GM12891 (cell line): ENCODE results near the gene ATOH8.

Source experiments
- DNase-seq: peaks from one replicate; pipeline ENCODE4 v3.0.0; 2011; ENCODE audit warnings: low spot score; ENCODE audit not compliant: insufficient read length
- FAIRE-seq: peaks from 2 replicates; lab custom pipeline; 2011; peaks lifted over from hg19 to GRCh38; lab: Jason Lieb, UNC
- PAX5 ChIP-seq: IDR thresholded peaks from 2 replicates; pipeline ENCODE4 v1.6.1; 2011; ENCODE audit warnings: low read length, moderate library complexity, mild to moderate bottlenecking; ENCODE audit not compliant: insufficient read depth, severe bottlenecking
- POLR2A ChIP-seq: IDR thresholded peaks from 2 replicates; pipeline ENCODE4 v1.6.1; 2011; ENCODE audit warnings: low read depth, low read length, control low read depth
- POLR2AphosphoS5 ChIP-seq: IDR thresholded peaks from 2 replicates; pipeline ENCODE4 v1.6.1; 2011; ENCODE audit warnings: low read depth, low read length, control low read depth
- POU2F2 ChIP-seq: IDR thresholded peaks from 2 replicates; pipeline ENCODE4 v1.6.1; 2011; ENCODE audit warnings: low read depth, mild to moderate bottlenecking, control low read depth, low read length, moderate library complexity
- SPI1 ChIP-seq: IDR thresholded peaks from 2 replicates; pipeline ENCODE4 v1.6.1; 2011; ENCODE audit warnings: low read depth, low read length, control low read depth
- TAF1 ChIP-seq: IDR thresholded peaks from 2 replicates; pipeline ENCODE4 v1.6.1; 2011; ENCODE audit warnings: low read depth, low read length, control low read depth

The ATOH8 gene

DNA sequence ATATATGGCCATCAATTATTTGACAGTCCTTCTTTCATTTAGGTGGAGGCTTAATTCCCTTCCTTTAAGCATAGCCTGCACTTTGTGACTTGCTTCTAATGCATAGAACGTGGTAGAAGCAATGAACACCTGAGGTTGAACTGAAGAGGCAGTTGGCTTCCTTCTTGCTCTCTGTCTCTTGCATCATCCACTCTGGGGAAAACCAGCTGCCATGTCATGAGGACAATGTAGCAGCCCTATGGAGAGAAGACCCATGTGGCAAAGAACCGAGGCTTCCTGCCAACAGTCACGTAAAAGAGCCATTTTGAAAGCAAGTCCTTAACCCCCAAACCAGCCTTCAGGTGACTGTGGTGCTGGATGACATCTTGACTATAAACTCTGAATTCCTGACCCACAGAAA is 46.8 kb downstream of the ATOH8 start:
- FAIRE-seq (no peak), DNase-seq (no peak)

DNA sequence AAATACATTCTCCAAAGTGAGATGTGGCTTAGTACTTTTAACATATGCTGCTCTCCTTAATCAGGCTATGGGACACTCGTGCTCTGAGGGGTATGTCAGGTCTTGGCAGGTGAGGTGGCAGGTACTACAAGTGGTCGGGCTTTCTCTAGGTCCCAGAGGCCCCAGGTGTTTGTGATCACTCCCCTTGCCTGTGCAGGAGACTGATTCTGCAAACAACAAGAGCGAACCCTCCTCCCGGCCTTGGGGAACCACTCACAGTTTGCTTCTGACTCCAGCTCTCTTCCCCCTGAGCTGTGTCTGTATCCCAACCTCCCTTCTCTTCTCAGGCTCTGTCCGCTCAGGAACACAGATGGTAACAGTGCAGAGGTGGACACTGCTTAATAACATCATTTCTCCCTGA is 48.1 kb downstream of the ATOH8 start:
- TF ChIP-seq PAX5 (no peak), POLR2A (no peak), POU2F2 (no peak), SPI1 (no peak), TAF1 (no peak), POLR2AphosphoS5 (no peak)

More for the DNA sequence above, 46.8 kb downstream of the ATOH8 start:
- no peak for TF ChIP-seq TAF1
- TF ChIP-seq POLR2AphosphoS5: no peak
- no peak for TF ChIP-seq POU2F2
- no peak for TF ChIP-seq SPI1
- no peak for TF ChIP-seq POLR2A
- TF ChIP-seq PAX5: no peak

DNA sequence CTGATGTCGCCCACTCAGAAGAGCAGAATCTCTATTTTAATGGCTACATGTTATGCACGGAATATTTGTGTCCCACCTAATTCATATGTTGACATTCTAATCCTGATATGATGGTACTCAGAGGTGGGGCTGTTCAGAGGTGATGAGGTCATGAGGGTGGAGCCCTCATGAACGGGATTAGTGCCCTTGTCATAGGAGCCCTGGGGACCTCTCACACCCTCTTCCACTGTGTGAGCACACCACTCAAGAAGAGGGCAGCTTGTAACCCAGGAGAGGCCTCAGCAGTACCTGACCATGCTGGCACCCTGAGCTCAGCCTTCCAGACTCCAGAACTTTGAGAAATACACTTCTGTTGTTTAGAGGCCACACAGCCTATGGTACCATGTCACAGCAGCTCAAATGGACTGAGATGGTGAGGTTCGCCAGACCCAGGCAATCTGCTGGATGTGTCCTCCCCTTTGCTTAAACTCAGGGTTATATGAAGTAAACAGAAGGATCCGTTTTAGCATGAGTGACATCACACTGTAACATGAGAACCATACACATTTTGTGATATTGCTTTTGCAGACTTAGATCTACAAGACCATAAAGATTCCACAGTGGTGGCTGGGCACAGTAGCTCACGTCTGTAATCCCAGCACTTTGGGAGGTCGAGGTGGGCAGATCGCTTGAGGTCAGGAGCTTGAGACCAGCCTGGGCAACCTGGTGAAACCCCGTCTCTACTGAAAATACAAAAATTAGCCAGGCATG is 48.7 kb downstream of the ATOH8 start:
- DNase-seq (no peak), FAIRE-seq (no peak)
- TF ChIP-seq SPI1 (no peak), PAX5 (no peak), POU2F2 (no peak), POLR2A (no peak), POLR2AphosphoS5 (no peak), TAF1 (no peak)

More for the DNA sequence above, 48.1 kb downstream of the ATOH8 start:
- FAIRE-seq (no peak), DNase-seq (no peak)

DNA sequence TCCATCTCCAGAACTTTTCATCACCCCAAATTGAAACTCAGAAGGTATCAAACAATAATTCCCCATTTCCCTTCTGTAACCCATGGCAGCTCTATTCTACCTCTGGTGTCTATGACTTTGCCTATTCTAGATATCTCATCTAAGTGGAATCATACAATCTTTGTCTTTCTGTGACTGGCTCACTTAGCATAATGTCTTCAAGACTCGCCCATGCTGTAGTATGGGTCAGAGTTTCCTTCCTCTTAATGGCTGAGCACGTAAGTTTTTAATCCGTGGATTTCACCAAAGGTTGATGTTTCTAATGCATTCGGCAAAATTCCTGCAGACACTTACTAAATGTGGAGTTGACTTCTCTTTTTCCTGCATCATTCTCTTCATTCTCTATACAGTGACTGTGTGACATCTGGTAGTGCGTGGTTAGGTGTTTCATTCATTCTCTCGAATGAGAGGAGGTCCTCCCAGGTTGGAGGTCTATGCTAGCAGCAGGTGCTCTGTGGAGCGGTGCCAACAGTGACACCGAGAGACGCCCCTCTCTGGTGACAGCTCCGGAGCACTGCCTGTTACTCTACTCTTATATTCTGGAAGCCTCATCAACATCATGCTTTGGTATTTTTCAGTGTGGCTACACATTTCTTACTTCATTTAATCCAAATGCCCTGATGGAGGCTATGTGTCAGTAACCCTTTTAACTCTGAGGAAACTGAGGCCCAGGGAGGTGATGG is 50.1 kb downstream of the ATOH8 start:
- DNase-seq (no peak), FAIRE-seq (no peak)
- TF ChIP-seq POLR2AphosphoS5: no peak
- no peak for TF ChIP-seq POLR2A
- no peak for TF ChIP-seq POU2F2
- TF ChIP-seq SPI1: no peak
- TF ChIP-seq TAF1: no peak
- TF ChIP-seq PAX5: no peak

DNA sequence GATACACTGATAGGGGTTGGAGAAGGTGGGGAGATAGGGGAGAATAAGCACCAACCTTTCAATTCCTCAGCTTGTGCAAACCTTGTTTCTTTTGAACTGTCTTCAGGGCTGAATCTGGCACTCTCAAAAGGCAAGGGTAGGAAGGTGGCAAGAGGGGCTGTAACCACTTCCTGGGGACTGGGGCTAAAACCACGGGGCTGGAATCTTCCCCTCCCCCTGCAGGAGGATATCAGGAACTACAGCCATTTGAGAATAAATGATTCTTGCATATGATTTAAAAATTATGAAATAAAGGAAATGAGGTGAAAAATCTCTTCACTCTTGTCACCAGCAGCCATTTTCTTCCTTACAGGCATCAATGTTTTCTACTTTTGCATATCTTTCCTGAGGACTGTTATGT is 50.8 kb downstream of the ATOH8 start:
- no peak for FAIRE-seq

DNA sequence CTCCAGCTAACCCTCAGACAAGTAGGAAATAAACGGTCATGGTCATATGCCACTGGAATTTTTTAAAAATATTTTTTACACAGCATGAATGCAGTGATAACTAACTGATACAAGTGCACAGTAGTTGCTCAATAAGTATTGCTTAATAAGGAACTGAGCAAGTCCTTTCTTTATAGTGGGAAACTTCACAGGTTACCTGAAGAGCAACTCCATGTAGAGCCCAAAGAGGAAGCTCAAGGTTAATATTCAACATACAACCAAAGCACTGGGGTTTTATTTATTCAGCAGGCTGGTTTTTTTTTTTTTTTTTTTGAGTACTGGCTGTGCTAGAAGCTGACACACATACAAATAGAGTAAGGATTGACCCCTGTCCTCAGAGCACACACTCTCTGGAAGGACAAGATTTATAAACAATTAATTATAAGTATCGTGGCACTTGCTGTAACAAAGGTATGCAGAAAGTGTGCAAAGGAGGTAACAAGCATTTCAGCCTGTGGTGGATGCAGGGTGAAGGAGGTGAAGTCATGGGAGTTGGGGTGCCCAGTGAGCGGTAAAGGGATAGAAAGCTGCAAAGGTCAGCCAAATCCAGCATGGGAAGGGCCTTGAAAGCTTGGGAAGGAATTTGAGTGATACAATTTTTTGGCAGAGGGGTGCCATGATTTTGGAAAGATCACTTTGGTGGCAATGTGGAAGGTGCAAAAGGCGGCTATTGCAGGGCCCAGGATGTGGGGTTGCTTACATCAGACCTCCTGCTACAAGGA is 52.7 kb downstream of the ATOH8 start:
- no peak for TF ChIP-seq POLR2AphosphoS5
- no peak for TF ChIP-seq PAX5
- TF ChIP-seq TAF1: no peak
- TF ChIP-seq SPI1: no peak
- TF ChIP-seq POLR2A: no peak
- no peak for TF ChIP-seq POU2F2
- DNase-seq: no peak
- FAIRE-seq: no peak

More for the DNA sequence above, 50.8 kb downstream of the ATOH8 start:
- DNase-seq: no peak
- no peak for TF ChIP-seq POLR2AphosphoS5
- no peak for TF ChIP-seq SPI1
- no peak for TF ChIP-seq TAF1
- TF ChIP-seq POU2F2: no peak

DNA sequence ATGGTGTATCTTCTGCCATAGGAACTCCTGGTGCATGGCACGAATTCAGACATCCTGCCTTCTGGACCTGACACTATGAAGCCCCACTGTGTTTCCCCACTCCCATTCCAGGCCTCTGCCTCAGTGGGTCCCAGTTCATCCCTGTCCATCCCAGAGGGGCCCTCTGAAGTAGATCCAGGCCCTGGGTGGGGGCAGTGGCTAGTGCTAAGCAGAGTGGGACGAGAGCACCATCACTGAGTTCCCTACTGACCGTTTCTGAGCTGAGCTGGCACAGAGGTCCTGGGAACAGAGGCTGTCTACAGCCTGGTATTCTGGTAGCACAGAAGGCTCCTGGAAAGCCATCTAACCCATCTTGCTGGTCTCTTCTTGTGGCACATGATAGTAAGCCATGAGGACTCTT is 54.0 kb downstream of the ATOH8 start:
- DNase-seq: no peak
- no peak for TF ChIP-seq POLR2AphosphoS5
- no peak for TF ChIP-seq POLR2A
- TF ChIP-seq TAF1: no peak
- no peak for TF ChIP-seq SPI1
- TF ChIP-seq PAX5: no peak
- TF ChIP-seq POU2F2: no peak
- FAIRE-seq: no peak

DNA sequence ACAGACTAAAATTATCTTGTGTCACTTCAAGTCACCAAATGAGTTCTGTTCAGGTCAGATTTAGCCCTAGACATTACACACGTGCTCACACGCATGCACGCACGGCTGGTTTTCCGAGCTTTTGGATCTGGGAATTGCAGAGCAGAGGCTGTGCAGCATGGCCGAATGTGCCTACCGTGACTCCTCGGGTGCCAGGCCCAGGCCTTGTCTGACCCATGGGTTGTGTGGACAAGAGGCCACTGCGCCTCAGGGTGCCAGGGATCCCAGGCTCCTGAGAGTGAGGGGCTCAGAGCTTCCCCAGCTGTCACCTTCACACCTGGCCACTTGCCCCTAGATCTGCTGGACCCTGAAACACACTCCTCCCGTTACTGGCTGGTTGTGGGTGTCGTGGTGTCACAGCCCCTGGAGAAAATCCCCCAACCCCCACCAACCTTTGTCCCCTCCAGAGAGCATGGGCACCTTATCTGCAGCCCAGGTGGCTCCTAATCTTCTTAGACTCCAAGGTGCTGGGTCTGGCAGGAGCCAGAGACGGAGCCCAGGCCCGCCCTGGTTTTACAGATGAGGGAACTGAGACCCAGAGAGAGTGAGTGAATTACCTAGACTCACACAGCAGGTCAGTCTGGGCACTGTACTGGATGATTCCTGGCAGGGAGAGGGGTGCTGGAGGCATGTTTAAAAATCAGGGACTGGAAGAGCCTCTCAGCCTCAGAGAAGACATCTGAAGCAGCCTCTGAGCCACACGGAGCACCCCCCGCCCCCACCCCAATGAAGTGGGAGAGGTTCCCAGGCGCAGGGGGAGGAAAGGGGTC is 56.8 kb downstream of the ATOH8 start:
- TF ChIP-seq POLR2A (no peak), TAF1 (no peak), POU2F2 (no peak), PAX5 (no peak), SPI1 (no peak), POLR2AphosphoS5 (no peak)
- no peak for FAIRE-seq

More for the DNA sequence above, 56.8 kb downstream of the ATOH8 start:
- no peak for DNase-seq
